Astrocyte (in vitro differentiated cells and primary cell): ENCODE measurements around the gene CAMK2D.

Source experiments
- EZH2 ChIP-seq: IDR thresholded peaks from 2 replicates; pipeline ENCODE4 v1.6.1; 2012; ENCODE audit warnings: mild to moderate bottlenecking, low read length, inconsistent platforms; ENCODE audit not compliant: insufficient read depth
- TF ChIP-seq, protein P1 (sequence below): IDR thresholded peaks from 2 replicates; pipeline ENCODE4 v1.5.1; 2011; ENCODE audit warnings: low read depth, mild to moderate bottlenecking, inconsistent platforms, low read length, moderate library complexity; ENCODE audit not compliant: insufficient read depth

DNA sequence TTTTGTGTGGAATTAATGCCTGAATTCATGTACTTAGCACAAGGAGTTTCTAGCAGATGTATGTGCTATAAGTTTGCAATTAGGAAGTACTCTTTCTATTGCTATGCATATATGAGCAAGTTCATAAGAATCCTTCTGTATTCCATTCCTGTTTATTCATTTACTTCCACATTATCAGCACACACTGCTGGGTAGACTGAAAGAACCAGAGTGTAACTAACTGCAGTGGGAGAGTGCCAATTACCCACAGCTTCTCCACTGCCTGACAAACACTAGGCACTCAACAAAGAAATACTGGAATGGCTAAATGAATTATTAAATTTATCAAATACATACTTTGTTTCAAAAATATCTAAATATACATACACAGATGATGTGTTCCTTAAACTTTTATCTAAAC lies 219.6 kb downstream of the CAMK2D start:
- TF ChIP-seq, protein P1, sequence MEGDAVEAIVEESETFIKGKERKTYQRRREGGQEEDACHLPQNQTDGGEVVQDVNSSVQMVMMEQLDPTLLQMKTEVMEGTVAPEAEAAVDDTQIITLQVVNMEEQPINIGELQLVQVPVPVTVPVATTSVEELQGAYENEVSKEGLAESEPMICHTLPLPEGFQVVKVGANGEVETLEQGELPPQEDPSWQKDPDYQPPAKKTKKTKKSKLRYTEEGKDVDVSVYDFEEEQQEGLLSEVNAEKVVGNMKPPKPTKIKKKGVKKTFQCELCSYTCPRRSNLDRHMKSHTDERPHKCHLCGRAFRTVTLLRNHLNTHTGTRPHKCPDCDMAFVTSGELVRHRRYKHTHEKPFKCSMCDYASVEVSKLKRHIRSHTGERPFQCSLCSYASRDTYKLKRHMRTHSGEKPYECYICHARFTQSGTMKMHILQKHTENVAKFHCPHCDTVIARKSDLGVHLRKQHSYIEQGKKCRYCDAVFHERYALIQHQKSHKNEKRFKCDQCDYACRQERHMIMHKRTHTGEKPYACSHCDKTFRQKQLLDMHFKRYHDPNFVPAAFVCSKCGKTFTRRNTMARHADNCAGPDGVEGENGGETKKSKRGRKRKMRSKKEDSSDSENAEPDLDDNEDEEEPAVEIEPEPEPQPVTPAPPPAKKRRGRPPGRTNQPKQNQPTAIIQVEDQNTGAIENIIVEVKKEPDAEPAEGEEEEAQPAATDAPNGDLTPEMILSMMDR, result no peak
- no peak for TF ChIP-seq EZH2
